Upper lobe of left lung (tissue), 4 donors: ENCODE data around the gene PITPNM3.

Experiments
- EP300 ChIP-seq, 4 donors: sonication (generic); formaldehyde crosslinking; IDR thresholded peaks; one replicate each; pipeline ENCODE4 v1.5.1; 2017; ENCODE audit warnings: antibody characterized with exemption in 4 of 4, control low read depth in 2 of 4
- POLR2A ChIP-seq, 4 donors: fragments of 450-650 bp; IDR thresholded peaks; one replicate each; pipeline ENCODE4 v1.5.1; 2016 to 2017; ENCODE audit warnings: antibody characterized with exemption in 4 of 4, mild to moderate bottlenecking in 2 of 4
- TF ChIP-seq, protein P1 (sequence below), 6 experiments: fragments of 450-650 bp in 4 of 6; fragments of 200-600 bp in 2 of 6; sonication (generic) in 2 of 6; IDR thresholded peaks; one replicate each; pipeline ENCODE4 v1.5.1; 2016 to 2019; ENCODE audit warnings: antibody characterized with exemption in 6 of 6

GRCh38 chr17:6429266-6429665 lies 127.1 kb downstream of the PITPNM3 start:
- TF ChIP-seq, protein P1, sequence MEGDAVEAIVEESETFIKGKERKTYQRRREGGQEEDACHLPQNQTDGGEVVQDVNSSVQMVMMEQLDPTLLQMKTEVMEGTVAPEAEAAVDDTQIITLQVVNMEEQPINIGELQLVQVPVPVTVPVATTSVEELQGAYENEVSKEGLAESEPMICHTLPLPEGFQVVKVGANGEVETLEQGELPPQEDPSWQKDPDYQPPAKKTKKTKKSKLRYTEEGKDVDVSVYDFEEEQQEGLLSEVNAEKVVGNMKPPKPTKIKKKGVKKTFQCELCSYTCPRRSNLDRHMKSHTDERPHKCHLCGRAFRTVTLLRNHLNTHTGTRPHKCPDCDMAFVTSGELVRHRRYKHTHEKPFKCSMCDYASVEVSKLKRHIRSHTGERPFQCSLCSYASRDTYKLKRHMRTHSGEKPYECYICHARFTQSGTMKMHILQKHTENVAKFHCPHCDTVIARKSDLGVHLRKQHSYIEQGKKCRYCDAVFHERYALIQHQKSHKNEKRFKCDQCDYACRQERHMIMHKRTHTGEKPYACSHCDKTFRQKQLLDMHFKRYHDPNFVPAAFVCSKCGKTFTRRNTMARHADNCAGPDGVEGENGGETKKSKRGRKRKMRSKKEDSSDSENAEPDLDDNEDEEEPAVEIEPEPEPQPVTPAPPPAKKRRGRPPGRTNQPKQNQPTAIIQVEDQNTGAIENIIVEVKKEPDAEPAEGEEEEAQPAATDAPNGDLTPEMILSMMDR (IDR thresholded peaks at IDR 0.05): no peak
- no peak for TF ChIP-seq POLR2A (IDR thresholded peaks at IDR 0.05)
- no peak for TF ChIP-seq EP300 (IDR thresholded peaks at IDR 0.05)
